Spleen (tissue), 11 donors: ENCODE measurements around the gene ZC3H18. TPM values are rescaled to one million over a fixed set of nuclear protein-coding genes. Genes with fewer than 3 reads are reported as not detected.

Experiments used
- DNase-seq: peaks from one replicate; pipeline ENCODE4 v3.0.0-alpha.2; 2020
- H3K27ac ChIP-seq, 8 donors: fragments of 200-600 bp; sonication (generic) in 7 of 8; 1 replicate in 4 of 8; 2 replicates in 4 of 8; pipeline versions ENCODE4 v1.5.0 to v1.8.0; 2016 to 2021; ENCODE audit warnings: inconsistent platforms in 4 of 8, mild to moderate bottlenecking in 4 of 8, moderate library complexity in 1 of 8
- H3K27me3 ChIP-seq, 7 donors: fragments of 200-600 bp; sonication (generic) in 6 of 7; replicated peaks in 1 of 7; 1 replicate in 4 of 7; 2 replicates in 3 of 7; pipeline versions ENCODE4 v1.5.0 to v1.8.0; 2016 to 2021; ENCODE audit warnings: inconsistent platforms in 3 of 7, mild to moderate bottlenecking in 1 of 7
- H3K36me3 ChIP-seq, 6 donors: fragments of 200-600 bp; sonication (generic) in 5 of 6; 1 replicate in 4 of 6; 2 replicates in 2 of 6; pipeline versions ENCODE4 v1.5.0 to v1.8.0; 2016 to 2021; ENCODE audit warnings: inconsistent platforms in 2 of 6
- H3K4me1 ChIP-seq, 6 donors: fragments of 200-600 bp; sonication (generic) in 5 of 6; 1 replicate in 3 of 6; 2 replicates in 3 of 6; pipeline versions ENCODE4 v1.5.0 to v1.8.0; 2016 to 2021; ENCODE audit warnings: inconsistent platforms in 3 of 6
- H3K4me3 ChIP-seq, 8 donors: fragments of 200-600 bp; sonication (generic) in 7 of 8; 1 replicate in 4 of 8; 2 replicates in 4 of 8; pipeline versions ENCODE4 v1.5.0 to v1.8.0; 2016 to 2021; ENCODE audit warnings: inconsistent platforms in 4 of 8, mild to moderate bottlenecking in 4 of 8, moderate library complexity in 2 of 8
- H3K9me3 ChIP-seq, 8 donors: fragments of 200-600 bp; sonication (generic) in 7 of 8; 1 replicate in 4 of 8; 2 replicates in 4 of 8; pipeline versions ENCODE4 v1.5.0 to v1.8.0; 2016 to 2021; ENCODE audit warnings: inconsistent platforms in 4 of 8
- POLR2A ChIP-seq, 3 donors: fragments of 450-650 bp; IDR thresholded peaks; one replicate each; pipeline ENCODE4 v1.5.1; 2017; ENCODE audit warnings: antibody characterized with exemption in 3 of 3, mild to moderate bottlenecking in 1 of 3
- POLR2AphosphoS5 ChIP-seq, 3 donors: sonication (generic); formaldehyde crosslinking; IDR thresholded peaks; one replicate each; pipeline ENCODE4 v1.5.1; 2017; ENCODE audit warnings: antibody characterized with exemption in 3 of 3
- WGBS, 5 donors: extraction: QIAGEN DNeasy Blood & Tissue Kit in 3 of 5; methylation state at CpG; one replicate each; pipeline versions ENCODE4 v1.1.5 to v1.1.7; 2013 to 2018; 5-methylcytosine and 5-hydroxymethylcytosine counted together
- intact Hi-C: fragments of 100-400 bp; cut with DNase I; formaldehyde crosslinking; loops from one replicate; pipeline ENCODE4 v1.15.0; 2023; ENCODE audit warnings: low total_unique reads
- polyA plus RNA-seq, 3 donors: library from polyadenylated mRNA; stranded (reverse); fragments of 200-250 nt; gene quantifications; one replicate each; pipeline ENCODE4 v1.2.1, GENCODE V29; 2013
- total RNA-seq, 7 donors: library from RNA; depleted of rRNA in 3 of 7; stranded (reverse); fragments of >200 nt in 3 of 7; fragmentation: NEBNext Ultra II Directional in 4 of 7; extraction: Animal tissue kit (Norgen Biotek cat#: 25700) in 4 of 7; gene quantifications; one replicate each; pipeline versions ENCODE4 v1.1.0 to v1.2.1, GENCODE V29; 2016 to 2021
- TF ChIP-seq, protein P1 (sequence below), 11 experiments: fragments of 200-600 bp in 7 of 11; fragments of 450-650 bp in 4 of 11; sonication (generic) in 4 of 11; IDR thresholded peaks in 8 of 11; conservative IDR thresholded peaks in 3 of 11; 1 replicate in 7 of 11; 2 replicates in 4 of 11; pipeline versions ENCODE4 v1.4.0 to v1.8.0; 2016 to 2021; ENCODE audit warnings: antibody characterized with exemption in 11 of 11, inconsistent platforms in 4 of 11, mild to moderate bottlenecking in 1 of 11
- donor health status: healthy with polysubstance abuse.
- donor health status: DM: no; HTN: no; CAD: no; lungs with moderate emphysema.
- donor health status: DM: no; HTN: no; CAD: no.
- donor health status: Bipolar disorder and iron deficiency.
- donor health status: healthy.
- donor health status: DM: no; HTN: no; CAD: no.
- donor health status: DM: yes; HTN: yes; CAD: no.

Gene ZC3H18
- total and polyA plus RNA-seq, 10 donors = 18.0 to 65.2 (median 34.7) TPM

DNA sequence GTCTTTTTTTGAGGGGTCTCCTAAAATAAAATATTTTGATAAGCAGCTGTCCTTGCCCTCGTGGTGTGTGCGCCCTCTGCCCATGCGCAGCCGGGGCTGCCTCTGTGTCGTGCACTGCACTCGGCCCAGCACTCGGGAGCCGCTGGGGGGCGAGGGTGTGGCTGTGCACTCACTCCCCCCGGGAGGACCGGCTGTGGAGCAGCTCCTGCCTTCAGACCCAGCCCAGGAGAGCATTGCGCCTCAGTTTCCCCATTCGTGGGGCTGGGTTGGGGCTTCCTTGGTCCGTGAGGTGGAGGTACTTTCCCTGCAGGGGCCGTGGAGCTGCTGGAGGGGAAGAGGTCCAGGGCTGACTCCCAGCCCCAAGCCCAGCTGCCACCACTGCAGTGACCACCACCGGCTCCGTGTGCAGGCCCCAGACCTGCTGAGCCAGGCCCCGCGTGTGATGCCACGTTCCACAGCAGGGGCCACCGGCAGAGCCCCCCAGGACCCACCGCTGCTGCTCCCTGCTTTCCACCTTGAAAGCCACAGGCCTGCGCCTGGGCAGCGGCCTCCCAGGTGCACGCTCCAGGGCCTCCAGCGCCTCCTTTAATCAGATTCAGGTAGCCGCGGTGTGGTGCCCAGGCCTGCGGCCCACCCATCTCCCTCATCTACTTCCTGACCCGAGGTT lies 61.9 kb downstream of the ZC3H18 start:
- Histone ChIP-seq H3K9me3 (no peaks in the 10 kb centered on the region), H3K27ac (peak overlapping the region in 1 of 8 donors; percentile 24), H3K4me3 (no peak overlapping the region), H3K27me3 (peaks cover 0 to 11% (median 0%) of the 10 kb centered on the region in 7 donors), H3K4me1 (peaks cover 12 to 72% (median 41%) of the 10 kb centered on the region in 6 donors), H3K36me3 (peaks cover 0 to 65% (median 51%) of the 10 kb centered on the region in 6 donors)
- intact Hi-C loops = no loop called here
- WGBS, 5 donors = 81 to 94% (median 91%) methylated on average over 14 to 30 of the region's 30 CpGs
- no peak for DNase-seq
- peak in 1 of 3 donors; percentile 57 for TF ChIP-seq POLR2AphosphoS5 (IDR thresholded peaks at IDR 0.05)
- TF ChIP-seq, protein P1, sequence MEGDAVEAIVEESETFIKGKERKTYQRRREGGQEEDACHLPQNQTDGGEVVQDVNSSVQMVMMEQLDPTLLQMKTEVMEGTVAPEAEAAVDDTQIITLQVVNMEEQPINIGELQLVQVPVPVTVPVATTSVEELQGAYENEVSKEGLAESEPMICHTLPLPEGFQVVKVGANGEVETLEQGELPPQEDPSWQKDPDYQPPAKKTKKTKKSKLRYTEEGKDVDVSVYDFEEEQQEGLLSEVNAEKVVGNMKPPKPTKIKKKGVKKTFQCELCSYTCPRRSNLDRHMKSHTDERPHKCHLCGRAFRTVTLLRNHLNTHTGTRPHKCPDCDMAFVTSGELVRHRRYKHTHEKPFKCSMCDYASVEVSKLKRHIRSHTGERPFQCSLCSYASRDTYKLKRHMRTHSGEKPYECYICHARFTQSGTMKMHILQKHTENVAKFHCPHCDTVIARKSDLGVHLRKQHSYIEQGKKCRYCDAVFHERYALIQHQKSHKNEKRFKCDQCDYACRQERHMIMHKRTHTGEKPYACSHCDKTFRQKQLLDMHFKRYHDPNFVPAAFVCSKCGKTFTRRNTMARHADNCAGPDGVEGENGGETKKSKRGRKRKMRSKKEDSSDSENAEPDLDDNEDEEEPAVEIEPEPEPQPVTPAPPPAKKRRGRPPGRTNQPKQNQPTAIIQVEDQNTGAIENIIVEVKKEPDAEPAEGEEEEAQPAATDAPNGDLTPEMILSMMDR (IDR thresholded peaks at IDR 0.05 in 8 of 11, conservative IDR thresholded peaks at IDR 0.05 in 3 of 11) = no peak

DNA sequence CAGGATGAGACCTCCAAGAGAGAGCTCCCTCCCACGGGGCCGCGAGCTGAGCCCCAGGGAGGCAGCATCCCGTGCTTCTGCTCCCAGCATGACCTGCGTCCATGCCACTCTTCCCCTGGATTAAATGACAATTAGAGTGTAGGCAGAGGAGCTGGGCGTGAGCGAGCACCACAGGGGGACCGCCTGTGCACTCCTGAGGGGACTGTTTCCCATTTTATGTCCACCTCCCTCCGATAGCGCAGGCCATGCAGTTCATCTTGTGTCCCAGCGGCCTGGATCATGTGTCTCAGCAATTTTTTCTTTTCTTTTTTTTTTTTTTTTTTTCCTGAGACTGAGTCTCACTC lies 62.4 kb downstream of the ZC3H18 start:
- Histone ChIP-seq H3K4me3 (no peak overlapping the region), H3K27me3 (peaks cover 0 to 14% (median 0%) of the 10 kb centered on the region in 7 donors), H3K9me3 (no peaks in the 10 kb centered on the region), H3K36me3 (peaks cover 0 to 60% (median 47%) of the 10 kb centered on the region in 6 donors), H3K27ac (peak overlapping the region in 1 of 8 donors; percentile 24), H3K4me1 (peaks cover 12 to 72% (median 40%) of the 10 kb centered on the region in 6 donors)
- TF ChIP-seq POLR2A (IDR thresholded peaks at IDR 0.05) (no peak), POLR2AphosphoS5 (IDR thresholded peaks at IDR 0.05) (peak in 1 of 3 donors; percentile 10)
- TF ChIP-seq, protein P1 (IDR thresholded peaks at IDR 0.05 in 8 of 11, conservative IDR thresholded peaks at IDR 0.05 in 3 of 11) = no peak
- intact Hi-C loops = no loop called here
- WGBS, 5 donors = 93 to 96% (median 95%) methylated on average over 11 of the region's 11 CpGs
- DNase-seq = no peak

DNA sequence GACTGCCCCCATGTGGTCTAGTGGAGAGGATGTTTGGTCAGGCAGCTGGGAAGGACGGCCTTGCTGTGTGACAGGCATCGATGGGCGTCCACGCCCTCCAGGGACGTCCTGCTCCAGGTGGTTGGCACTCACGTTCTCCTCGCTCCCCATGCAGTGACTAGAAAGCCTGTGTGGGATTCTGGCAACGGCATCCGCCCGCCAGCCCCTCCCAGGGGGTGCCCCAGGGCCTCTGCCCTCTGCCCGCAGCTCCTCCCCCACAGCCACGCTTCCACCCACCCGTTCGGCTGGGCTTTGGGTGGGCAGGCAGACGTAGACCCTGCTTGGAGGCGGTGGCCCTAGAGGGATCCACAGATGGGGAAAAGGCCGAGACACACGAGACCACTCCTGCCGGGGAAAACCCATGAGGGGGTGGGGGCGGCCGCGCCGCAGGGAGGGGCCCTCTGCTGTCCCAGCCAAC lies 63.5 kb downstream of the ZC3H18 start:
- no peak for TF ChIP-seq POLR2A (IDR thresholded peaks at IDR 0.05)
- TF ChIP-seq, protein P1 (IDR thresholded peaks at IDR 0.05 in 8 of 11, conservative IDR thresholded peaks at IDR 0.05 in 3 of 11) = peak in 8 of 11 experiments; percentile 33 to 69 (median 55)
- H3K4me3 ChIP-seq = peak overlapping the region; percentile 52 to 76 (median 63)
- 11 to 20% (median 13%) methylated on average over 4 to 23 of the region's 23 CpGs; no CpG with 5 or more reads in 1 of the 5 donors for WGBS, 5 donors
- peaks cover 0 to 48% (median 35%) of the 10 kb centered on the region in 6 donors for H3K36me3 ChIP-seq
- H3K9me3 ChIP-seq = no peaks in the 10 kb centered on the region
- DNase-seq = peak; percentile 91
- intact Hi-C loops = no loop called here
- H3K4me1 ChIP-seq = peaks cover 7 to 72% (median 42%) of the 10 kb centered on the region in 6 donors
- H3K27ac ChIP-seq = peak overlapping the region; percentile 53 to 94 (median 86)
- peaks cover 0 to 26% (median 11%) of the 10 kb centered on the region in 7 donors for H3K27me3 ChIP-seq
